Type B pancreatic cell (in vitro differentiated cells): ENCODE results near the gene UNKL. TPM values are rescaled to one million over a fixed set of nuclear protein-coding genes. Genes with fewer than 3 reads are reported as not detected.

Source experiments
- DNase-seq: peaks from one replicate; pipeline ENCODE4 v3.0.0; 2021; ENCODE audit warnings: mixed read lengths; ENCODE audit not compliant: unreplicated experiment; ENCODE audit errors: extremely low spot score
- H3K27ac Mint-ChIP-seq: 2 replicates; pipeline ENCODE4 v1.8.0; 2021; ENCODE audit warnings: mild to moderate bottlenecking, mixed read lengths
- H3K27me3 Mint-ChIP-seq: 2 replicates; pipeline ENCODE4 v1.8.0; 2021; ENCODE audit warnings: mixed read lengths
- H3K36me3 Mint-ChIP-seq: 2 replicates; pipeline ENCODE4 v1.8.0; 2021; ENCODE audit warnings: mixed read lengths
- H3K4me1 Mint-ChIP-seq: one replicate; pipeline ENCODE4 v1.8.0; 2021; ENCODE audit warnings: mixed read lengths; ENCODE audit not compliant: unreplicated experiment
- H3K4me3 Mint-ChIP-seq: 2 replicates; pipeline ENCODE4 v1.8.0; 2021; ENCODE audit warnings: mild to moderate bottlenecking, mixed read lengths
- H3K9me3 Mint-ChIP-seq: 2 replicates; pipeline ENCODE4 v1.8.0; 2021; ENCODE audit warnings: mixed read lengths
- total RNA-seq: library from RNA; stranded (reverse); gene quantifications from 2 replicates; pipeline ENCODE4 v1.2.1, GENCODE V29; 2021; ENCODE audit warnings: low replicate concordance
- TF ChIP-seq, protein P1 (sequence below): fragments of 200-600 bp; sonication (generic); conservative IDR thresholded peaks from 2 replicates; pipeline ENCODE4 v1.5.0; 2021; ENCODE audit warnings: antibody characterized with exemption, mild to moderate bottlenecking

The UNKL gene
- total RNA-seq, 1 donor from 2014 or later: 26.1 TPM

DNA sequence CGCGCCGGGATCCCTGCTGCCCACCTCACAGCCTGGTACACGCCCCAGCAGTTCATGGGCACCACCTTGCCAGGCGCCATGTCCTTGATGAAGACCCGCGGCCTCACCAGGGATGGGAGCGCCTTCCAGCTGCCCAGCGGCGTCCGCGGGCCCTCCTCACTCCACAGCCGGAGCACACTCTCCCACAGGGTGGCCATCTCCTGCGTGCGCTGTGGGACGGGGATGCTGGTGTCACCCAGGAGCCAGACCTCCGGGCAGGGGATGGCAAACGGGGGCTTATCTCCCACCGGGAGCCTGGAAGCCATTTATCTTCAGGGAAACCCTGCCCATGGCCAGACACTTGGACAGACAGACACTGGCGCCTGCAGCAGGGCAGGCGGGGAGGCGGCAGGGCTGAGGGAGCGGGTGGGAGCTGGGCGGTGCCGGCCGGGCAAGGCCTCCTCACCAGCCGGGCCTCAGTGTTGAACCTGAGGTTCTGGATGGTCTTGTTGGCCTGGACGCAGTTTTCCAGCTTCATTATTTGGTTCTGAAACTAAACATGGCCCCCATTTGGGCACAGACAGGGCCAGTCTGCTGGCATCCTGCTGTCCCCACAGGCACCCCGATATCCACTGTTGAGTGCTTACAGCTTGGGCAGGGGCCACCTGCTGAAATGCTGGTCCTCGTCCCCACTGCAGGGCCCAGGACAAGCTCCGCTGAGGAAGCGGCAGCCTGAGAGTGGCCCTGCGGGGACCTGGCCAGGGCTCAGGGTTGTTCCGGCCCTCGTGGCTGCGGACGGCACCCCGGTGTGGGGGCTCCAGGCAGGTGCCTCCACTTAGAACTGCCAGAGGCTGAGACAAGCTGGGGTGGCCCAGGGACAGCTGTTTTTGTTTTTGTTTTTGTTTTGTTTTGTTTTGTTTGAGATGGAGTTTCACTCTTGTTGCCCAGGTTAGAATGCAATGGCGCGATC, 20.4 kb upstream of the UNKL start:
- no peak overlapping the region for H3K27ac Mint-ChIP-seq
- H3K9me3 Mint-ChIP-seq: no peaks in the 10 kb centered on the region
- TF ChIP-seq, protein P1, sequence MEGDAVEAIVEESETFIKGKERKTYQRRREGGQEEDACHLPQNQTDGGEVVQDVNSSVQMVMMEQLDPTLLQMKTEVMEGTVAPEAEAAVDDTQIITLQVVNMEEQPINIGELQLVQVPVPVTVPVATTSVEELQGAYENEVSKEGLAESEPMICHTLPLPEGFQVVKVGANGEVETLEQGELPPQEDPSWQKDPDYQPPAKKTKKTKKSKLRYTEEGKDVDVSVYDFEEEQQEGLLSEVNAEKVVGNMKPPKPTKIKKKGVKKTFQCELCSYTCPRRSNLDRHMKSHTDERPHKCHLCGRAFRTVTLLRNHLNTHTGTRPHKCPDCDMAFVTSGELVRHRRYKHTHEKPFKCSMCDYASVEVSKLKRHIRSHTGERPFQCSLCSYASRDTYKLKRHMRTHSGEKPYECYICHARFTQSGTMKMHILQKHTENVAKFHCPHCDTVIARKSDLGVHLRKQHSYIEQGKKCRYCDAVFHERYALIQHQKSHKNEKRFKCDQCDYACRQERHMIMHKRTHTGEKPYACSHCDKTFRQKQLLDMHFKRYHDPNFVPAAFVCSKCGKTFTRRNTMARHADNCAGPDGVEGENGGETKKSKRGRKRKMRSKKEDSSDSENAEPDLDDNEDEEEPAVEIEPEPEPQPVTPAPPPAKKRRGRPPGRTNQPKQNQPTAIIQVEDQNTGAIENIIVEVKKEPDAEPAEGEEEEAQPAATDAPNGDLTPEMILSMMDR: no peak
- H3K4me1 Mint-ChIP-seq: no peaks in the 10 kb centered on the region
- no peaks in the 10 kb centered on the region for H3K27me3 Mint-ChIP-seq
- DNase-seq: no peak
- H3K4me3 Mint-ChIP-seq: no peak overlapping the region
- H3K36me3 Mint-ChIP-seq: no peaks in the 10 kb centered on the region

DNA sequence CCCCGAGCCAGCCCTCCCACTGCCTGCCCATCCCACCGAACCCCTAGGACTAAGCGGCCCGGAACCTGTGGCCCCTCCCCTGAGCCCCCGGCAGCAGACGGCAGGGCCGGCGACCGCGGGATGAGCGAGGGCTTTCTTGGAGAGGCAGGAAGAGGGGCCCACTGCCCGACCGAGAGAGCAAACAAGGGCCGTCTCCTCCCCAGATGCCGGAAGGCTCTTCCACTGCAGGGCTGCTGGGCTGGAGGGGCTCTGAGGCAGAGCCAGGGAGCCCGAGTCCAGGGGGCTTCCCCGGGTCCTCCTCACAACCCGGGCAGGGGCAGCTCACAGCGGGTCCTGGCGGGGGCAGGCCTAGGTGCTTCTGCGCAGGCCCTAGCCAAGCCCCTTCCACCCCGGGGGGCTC, 19.3 kb upstream of the UNKL start:
- Mint-ChIP-seq H3K4me1 (no peaks in the 10 kb centered on the region), H3K27me3 (no peaks in the 10 kb centered on the region), H3K4me3 (no peak overlapping the region), H3K27ac (no peak overlapping the region), H3K36me3 (no peaks in the 10 kb centered on the region), H3K9me3 (no peaks in the 10 kb centered on the region)
- DNase-seq: no peak
- TF ChIP-seq, protein P1: no peak

DNA sequence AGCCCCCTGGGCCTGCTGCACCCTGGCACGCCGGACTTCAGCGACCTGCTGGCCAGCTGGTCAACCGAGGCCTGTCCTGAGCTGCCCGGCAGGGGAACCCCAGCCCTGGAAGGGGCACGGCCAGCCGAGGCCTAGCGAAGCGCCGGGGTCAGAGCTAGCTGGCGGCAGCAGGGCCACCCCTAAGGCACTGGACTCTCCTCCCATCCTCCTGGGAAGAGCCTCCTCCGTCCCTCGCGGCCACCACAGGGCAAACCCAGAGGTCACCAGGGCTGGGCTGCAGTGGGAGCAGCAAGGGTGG, 18.7 kb upstream of the UNKL start:
- no peak for DNase-seq
- TF ChIP-seq, protein P1: no peak
- H3K27me3 Mint-ChIP-seq: no peaks in the 10 kb centered on the region
- no peaks in the 10 kb centered on the region for H3K36me3 Mint-ChIP-seq
- no peaks in the 10 kb centered on the region for H3K9me3 Mint-ChIP-seq
- H3K4me3 Mint-ChIP-seq: no peak overlapping the region
- no peaks in the 10 kb centered on the region for H3K4me1 Mint-ChIP-seq
- no peak overlapping the region for H3K27ac Mint-ChIP-seq

DNA sequence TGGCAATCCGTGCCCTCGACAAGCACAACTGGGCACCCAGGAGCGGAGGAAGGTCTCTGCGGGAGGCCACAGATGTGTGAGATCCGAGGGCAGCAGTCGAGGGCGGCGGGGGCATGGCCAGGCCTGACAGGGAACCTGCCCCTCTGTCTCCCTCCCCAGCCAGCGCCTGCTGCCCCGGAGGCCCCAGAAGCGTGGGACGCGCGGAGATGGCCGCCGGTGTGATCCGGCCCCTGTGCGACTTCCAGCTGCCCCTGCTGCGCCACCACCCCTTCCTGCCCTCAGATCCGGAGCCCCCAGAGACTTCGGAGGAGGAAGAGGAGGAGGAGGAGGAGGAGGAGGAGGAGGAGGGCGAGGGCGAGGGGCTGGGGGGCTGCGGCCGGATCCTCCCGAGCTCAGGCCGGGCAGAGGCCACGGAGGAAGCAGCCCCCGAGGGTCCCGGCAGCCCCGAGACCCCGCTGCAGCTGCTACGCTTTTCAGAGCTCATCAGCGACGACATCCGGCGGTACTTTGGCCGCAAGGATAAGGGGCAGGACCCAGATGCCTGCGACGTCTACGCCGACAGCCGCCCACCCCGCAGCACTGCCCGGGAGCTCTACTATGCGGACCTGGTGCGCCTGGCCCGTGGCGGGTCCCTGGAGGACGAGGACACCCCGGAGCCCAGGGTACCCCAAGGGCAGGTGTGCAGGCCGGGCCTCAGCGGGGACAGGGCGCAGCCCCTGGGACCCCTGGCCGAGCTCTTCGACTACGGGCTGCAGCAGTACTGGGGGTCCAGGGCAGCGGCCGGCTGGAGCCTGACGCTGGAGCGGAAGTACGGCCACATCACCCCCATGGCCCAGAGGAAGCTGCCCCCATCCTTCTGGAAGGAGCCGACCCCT, 18.1 kb upstream of the UNKL start:
- TF ChIP-seq, protein P1: no peak
- H3K9me3 Mint-ChIP-seq: no peaks in the 10 kb centered on the region
- H3K27me3 Mint-ChIP-seq: no peaks in the 10 kb centered on the region
- DNase-seq: no peak
- H3K36me3 Mint-ChIP-seq: no peaks in the 10 kb centered on the region
- H3K4me3 Mint-ChIP-seq: no peak overlapping the region
- no peak overlapping the region for H3K27ac Mint-ChIP-seq
- H3K4me1 Mint-ChIP-seq: no peaks in the 10 kb centered on the region

DNA sequence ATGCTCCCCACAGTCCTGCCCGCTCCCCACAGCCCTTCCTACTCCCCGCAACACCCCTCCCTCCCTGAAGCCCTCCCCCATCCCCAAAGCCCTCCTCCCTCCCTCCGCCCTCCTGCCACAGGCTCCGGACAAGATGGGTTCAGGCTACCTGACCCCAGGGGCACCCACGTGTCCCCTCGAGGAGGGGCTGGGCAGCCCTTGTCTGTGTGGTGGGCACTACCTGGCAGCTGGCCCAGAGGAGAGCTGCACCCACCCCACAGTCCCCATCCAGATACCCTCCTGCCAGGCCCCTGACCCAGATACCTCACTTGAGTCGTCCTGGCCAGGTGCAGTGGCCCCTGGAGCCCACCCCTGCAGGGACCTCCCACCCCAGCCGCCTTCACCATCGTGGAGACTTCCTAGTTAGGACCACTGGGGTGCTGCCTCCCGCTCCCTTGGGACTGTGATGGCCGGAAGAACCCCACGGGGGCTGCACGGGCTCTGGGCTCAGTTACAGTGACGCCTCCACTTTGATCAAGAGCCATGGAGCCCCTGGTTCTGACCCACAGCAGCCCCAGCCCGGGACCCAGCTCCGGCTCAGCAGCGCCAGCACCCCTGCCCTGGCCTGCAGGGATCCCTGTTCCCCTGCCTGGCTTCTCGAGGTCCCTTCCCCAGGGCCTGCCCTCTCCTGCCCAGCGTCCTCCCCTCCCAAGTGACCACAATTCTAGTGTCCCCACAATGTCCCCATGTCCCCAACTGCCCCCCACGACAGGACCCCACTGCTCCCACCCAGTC, 17.2 kb upstream of the UNKL start:
- DNase-seq: no peak
- Mint-ChIP-seq H3K27me3 (no peaks in the 10 kb centered on the region), H3K4me3 (no peak overlapping the region)

More for the DNA sequence above, 17.2 kb upstream of the UNKL start:
- TF ChIP-seq, protein P1: no peak
- Mint-ChIP-seq H3K4me1 (no peaks in the 10 kb centered on the region), H3K9me3 (no peaks in the 10 kb centered on the region), H3K36me3 (no peaks in the 10 kb centered on the region), H3K27ac (no peak overlapping the region)
